Panc1 (cell line): ENCODE measurements around the gene GABRG3.

Experiments used
- CTCF ChIP-seq: fragments of 450-650 bp; IDR thresholded peaks from 2 replicates; pipeline ENCODE4 v1.5.1; 2017; ENCODE audit warnings: mild to moderate bottlenecking
- POLR2AphosphoS5 ChIP-seq: IDR thresholded peaks from 2 replicates; pipeline ENCODE4 v1.6.1; 2012; ENCODE audit warnings: mild to moderate bottlenecking, low read depth, low read length, moderate library complexity
- REST ChIP-seq, 2 experiments: IDR thresholded peaks; 2 replicates each; pipeline ENCODE4 v1.6.1; 2011 to 2012; ENCODE audit warnings: low read depth in 2 of 2, control low read depth in 1 of 2, low read length in 1 of 2, mild to moderate bottlenecking in 1 of 2, moderate library complexity in 1 of 2; ENCODE audit not compliant: insufficient read depth in 1 of 2
- SIN3A ChIP-seq: IDR thresholded peaks from 2 replicates; pipeline ENCODE4 v1.6.1; 2012; ENCODE audit warnings: low read depth, mild to moderate bottlenecking, low read length, moderate library complexity, borderline replicate concordance; ENCODE audit not compliant: insufficient read depth
- TCF7L2 ChIP-seq: IDR thresholded peaks from 2 replicates; pipeline ENCODE4 v1.6.1; 2011; ENCODE audit warnings: mild to moderate bottlenecking, low read depth, low read length, inconsistent platforms

- TF ChIP-seq POLR2AphosphoS5: no peak
- no peak for TF ChIP-seq CTCF
- no peak for TF ChIP-seq REST (IDR thresholded peaks at IDR 0.05; ENCODE audit: insufficient read depth in 1 of 2, low read depth in 2 of 2, low read length in 1 of 2)
- no peak for TF ChIP-seq SIN3A
- TF ChIP-seq TCF7L2: no peak
These were observed 152.3 kb downstream of the GABRG3 start for GRCh38 chr15:27123291-27123690.
